Measurements from ENCODE around the gene LGMN.
"Not testable (repeated sequence)": the region's sequence is repeated elsewhere in the genome, so short reads cannot be mapped to it uniquely, and the experiment has no call there.

Gene LGMN

DNA sequence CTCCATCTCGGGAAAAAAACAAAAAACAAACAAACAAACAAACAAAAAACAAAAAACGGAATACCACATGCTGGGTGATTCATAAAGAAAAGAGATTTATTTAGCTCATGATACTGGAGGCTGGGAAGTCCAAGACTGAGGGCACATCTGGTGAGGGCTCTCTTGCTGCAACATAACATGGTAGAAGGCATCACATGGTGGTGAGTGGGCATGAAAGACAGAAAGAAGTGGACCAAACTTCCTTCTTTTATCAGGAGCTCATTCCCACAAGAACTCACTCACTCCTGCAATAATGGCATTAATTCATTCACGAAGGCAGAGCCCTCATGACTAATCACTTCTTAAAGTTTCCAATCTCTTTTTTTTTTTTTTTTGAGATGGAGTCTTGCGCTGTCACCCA is 8.0 kb upstream of the LGMN start:
- TF ChIP-seq, protein P1, sequence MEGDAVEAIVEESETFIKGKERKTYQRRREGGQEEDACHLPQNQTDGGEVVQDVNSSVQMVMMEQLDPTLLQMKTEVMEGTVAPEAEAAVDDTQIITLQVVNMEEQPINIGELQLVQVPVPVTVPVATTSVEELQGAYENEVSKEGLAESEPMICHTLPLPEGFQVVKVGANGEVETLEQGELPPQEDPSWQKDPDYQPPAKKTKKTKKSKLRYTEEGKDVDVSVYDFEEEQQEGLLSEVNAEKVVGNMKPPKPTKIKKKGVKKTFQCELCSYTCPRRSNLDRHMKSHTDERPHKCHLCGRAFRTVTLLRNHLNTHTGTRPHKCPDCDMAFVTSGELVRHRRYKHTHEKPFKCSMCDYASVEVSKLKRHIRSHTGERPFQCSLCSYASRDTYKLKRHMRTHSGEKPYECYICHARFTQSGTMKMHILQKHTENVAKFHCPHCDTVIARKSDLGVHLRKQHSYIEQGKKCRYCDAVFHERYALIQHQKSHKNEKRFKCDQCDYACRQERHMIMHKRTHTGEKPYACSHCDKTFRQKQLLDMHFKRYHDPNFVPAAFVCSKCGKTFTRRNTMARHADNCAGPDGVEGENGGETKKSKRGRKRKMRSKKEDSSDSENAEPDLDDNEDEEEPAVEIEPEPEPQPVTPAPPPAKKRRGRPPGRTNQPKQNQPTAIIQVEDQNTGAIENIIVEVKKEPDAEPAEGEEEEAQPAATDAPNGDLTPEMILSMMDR (IDR thresholded peaks at IDR 0.05; ENCODE audit: low read depth, low read length) = no peak
- DNase-seq (ENCODE audit: extremely low read depth, low read depth) = no peak

DNA sequence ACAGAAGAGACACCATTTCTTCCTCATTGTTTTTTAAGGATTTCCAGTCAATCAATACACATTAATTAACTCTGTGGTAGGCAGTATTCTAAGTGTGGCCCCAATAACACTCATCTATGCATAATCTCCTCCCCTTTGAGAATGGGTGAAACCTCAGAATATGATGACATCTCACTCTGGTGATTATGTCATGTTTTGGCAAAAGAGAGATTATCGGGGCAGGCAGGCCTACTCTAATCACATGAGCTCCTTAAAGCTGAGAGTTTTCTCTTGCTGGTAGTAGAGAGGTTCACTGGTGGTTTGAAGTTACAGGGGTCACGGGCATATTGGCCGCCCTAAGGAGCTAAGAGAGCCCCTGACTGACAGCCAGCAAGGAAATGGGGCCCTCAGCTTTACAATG is 7.1 kb upstream of the LGMN start:
- TF ChIP-seq, protein P1 (IDR thresholded peaks at IDR 0.05; ENCODE audit: low read depth, low read length) = no peak
- no peak for DNase-seq (ENCODE audit: extremely low read depth, low read depth)

DNA sequence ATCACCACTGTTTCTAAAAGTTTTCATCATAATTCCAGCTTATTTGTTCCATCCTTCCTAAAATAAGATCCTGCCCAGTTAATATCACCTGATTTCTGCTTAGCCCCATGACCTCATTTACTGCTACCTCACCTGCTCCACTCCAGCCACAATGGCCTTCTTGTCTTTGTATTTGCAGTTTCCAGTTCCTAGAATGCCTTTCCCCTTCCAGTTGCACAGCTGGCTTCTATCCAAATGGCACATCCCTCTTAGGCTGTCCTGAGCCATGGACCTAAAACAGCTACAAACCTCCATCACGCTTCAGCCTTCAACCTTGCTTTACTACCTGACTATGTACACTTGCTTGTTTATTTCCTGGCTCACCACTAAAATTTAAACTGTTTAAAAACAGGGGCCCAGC is 6.5 kb upstream of the LGMN start:
- DNase-seq (ENCODE audit: extremely low read depth, low read depth) = no peak

DNA sequence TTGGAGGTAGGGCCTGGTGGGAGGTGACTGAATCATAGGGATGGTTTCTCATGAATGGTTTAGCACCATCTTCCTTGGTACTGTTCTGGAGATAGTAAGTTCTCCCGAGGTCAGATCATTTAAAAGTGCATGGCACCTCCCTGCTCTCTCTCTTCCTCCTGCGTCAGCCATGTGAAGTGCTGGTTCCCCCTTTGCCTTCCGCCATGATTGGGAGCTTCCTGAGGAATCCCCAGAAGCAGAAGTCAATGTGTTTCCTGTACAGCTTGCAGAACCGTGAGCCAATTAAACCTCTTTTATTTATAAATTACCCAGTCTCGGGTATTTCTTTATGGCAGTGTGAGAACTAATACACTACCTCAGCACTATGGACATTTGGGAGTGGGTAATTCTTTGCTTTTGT is 4.8 kb upstream of the LGMN start:
- no peak for DNase-seq (ENCODE audit: extremely low read depth, low read depth)
- TF ChIP-seq, protein P1 (IDR thresholded peaks at IDR 0.05; ENCODE audit: low read depth, low read length) = no peak

More for the DNA sequence above, 6.5 kb upstream of the LGMN start:
- TF ChIP-seq, protein P1 (IDR thresholded peaks at IDR 0.05; ENCODE audit: low read depth, low read length) = no peak

DNA sequence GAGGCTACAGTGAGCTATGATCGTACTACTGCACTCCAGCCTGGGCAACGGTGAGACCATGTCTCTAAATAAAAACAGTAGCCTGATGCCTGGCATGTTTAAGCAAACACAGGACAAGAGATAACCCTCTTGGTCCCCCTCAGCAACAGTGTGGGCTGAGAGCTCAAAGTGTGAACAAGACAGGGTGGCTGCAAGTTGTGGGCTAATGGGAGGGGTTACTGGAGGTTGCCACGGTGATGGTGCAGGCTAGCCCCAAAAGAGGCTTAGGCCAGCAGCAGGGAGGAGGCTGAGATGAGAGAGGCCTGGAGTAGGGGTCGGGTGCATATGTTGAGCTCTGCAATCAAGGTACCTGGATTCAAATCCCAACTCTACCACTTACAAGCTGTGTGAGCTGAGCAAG is 3.4 kb upstream of the LGMN start:
- DNase-seq (ENCODE audit: extremely low read depth, low read depth) = no peak
- TF ChIP-seq, protein P1 (IDR thresholded peaks at IDR 0.05; ENCODE audit: low read depth, low read length) = no peak

DNA sequence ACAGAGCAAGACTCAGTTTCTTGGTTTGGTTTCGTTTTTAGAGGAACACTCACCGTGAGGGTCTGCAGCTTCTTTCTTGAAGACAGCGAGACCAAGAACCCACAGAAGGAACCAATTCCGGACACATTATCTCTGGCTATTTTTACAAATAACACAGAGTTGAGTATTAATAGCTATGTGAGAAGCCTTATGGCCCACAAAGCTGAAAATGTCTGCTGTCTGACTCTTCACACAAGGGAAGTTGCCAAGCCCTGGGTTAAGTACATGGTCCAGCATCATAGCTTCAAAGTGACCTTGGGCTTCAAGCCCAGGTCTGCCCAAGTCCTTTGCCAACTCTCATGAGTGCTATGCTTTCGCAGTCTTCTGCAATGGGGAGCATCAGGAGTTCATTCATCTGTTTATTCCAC is 2.6 kb upstream of the LGMN start:
- TF ChIP-seq, protein P1 (IDR thresholded peaks at IDR 0.05; ENCODE audit: low read depth, low read length) = no peak
- DNase-seq (ENCODE audit: extremely low read depth, low read depth) = no peak

DNA sequence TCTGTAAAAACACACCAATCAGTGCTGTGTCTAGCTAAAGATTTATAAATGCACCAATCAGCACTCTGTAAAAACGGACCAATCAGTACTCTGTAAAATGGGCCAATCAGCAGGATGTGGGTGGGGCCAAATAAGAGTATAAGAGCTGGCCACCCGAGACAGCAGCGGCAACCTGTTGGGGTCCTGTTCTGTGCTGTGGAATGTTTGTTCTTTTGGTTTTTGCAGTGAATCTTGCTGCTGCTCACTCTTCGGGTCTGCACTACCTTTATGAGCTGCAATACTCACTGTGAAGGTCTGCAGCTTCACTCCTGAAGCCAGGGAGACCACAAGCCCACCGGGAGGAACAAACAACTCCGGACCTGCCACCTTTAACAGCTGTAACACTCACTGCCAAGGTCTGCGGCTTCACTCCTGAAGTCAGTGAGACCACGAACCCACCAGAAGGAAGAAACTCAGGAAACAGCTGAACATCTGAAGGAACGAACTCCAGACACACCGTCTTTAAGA is 1.8 kb upstream of the LGMN start:
- not testable (repeated sequence) for DNase-seq (ENCODE audit: extremely low read depth, low read depth)

DNA sequence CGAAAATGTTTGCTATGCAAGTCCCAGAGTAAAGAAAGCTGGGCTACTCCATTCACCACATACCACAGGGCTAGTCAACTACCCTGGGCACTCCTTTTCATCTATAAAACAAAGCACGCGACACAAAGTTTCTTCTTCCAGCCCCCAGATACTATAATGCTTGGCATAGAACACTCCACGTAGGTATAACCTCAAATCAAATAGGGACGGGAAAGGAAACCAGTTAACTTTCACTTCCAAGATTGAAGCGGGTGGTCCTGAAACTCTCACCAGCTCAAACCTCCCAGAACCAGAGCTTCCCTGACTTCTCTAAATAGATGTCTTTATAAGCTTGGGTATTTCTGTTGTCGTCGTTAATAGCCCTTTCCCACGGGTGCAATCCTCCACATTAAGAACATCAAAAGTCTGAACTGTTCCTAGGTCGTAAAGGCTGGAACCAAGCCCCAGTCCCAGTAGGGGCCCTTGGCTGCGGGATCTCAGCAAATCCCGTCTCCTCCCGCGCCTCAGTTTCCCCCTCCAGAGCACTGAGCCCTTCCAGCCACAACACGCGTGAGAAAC is 647 bp downstream of the LGMN start:
- no peak for DNase-seq (ENCODE audit: extremely low read depth, low read depth)
- TF ChIP-seq, protein P1 (IDR thresholded peaks at IDR 0.05; ENCODE audit: low read depth, low read length) = no peak
